ENCODE data around the gene THAP11.

The THAP11 gene

GRCh38 chr16:67820608-67821259, 21.4 kb upstream of the THAP11 start:
- Histone ChIP-seq H3K4me1 (no peaks in the 10 kb centered on the region), H2AFZ (no peak overlapping the region), H3K27ac (no peak overlapping the region), H3K4me2 (ENCODE audit: low read length) (no peak overlapping the region), H3K9ac (no peak overlapping the region), H3K9me3 (ENCODE audit: control insufficient read depth, low read length) (no peaks in the 10 kb centered on the region), H3K79me2 (no peaks in the 10 kb centered on the region), H3K4me3 (ENCODE audit: low read depth, low read length) (no peak overlapping the region), H3K27me3 (ENCODE audit: control insufficient read depth, insufficient read depth, low read length) (no peaks in the 10 kb centered on the region), H3K36me3 (ENCODE audit: control insufficient read depth, insufficient read depth, low read length) (no peaks in the 10 kb centered on the region)
- TF ChIP-seq CTCF (IDR thresholded peaks at IDR 0.05): no peak

- Histone ChIP-seq H3K9me3 (ENCODE audit: control insufficient read depth, low read length) (no peaks in the 10 kb centered on the region), H3K27ac (no peak overlapping the region), H3K9ac (no peak overlapping the region), H3K36me3 (ENCODE audit: control insufficient read depth, insufficient read depth, low read length) (no peaks in the 10 kb centered on the region), H3K4me2 (ENCODE audit: low read length) (no peak overlapping the region), H3K27me3 (ENCODE audit: control insufficient read depth, insufficient read depth, low read length) (no peaks in the 10 kb centered on the region), H2AFZ (no peak overlapping the region), H3K4me1 (no peaks in the 10 kb centered on the region), H3K79me2 (no peaks in the 10 kb centered on the region), H3K4me3 (ENCODE audit: low read depth, low read length) (no peak overlapping the region)
- no peak for TF ChIP-seq CTCF (IDR thresholded peaks at IDR 0.05)
Observed at GRCh38 chr16:67822511-67822910, 19.6 kb upstream of the THAP11 start.

GRCh38 chr16:67825119-67825518, 17.0 kb upstream of the THAP11 start:
- Histone ChIP-seq H3K4me1 (no peaks in the 10 kb centered on the region), H3K4me3 (ENCODE audit: low read depth, low read length) (no peak overlapping the region), H3K9ac (no peak overlapping the region), H3K27ac (no peak overlapping the region), H3K27me3 (ENCODE audit: control insufficient read depth, insufficient read depth, low read length) (no peaks in the 10 kb centered on the region), H3K9me3 (ENCODE audit: control insufficient read depth, low read length) (no peaks in the 10 kb centered on the region), H3K36me3 (ENCODE audit: control insufficient read depth, insufficient read depth, low read length) (no peaks in the 10 kb centered on the region), H3K79me2 (no peaks in the 10 kb centered on the region), H2AFZ (no peak overlapping the region), H3K4me2 (ENCODE audit: low read length) (no peak overlapping the region)
- TF ChIP-seq CTCF (IDR thresholded peaks at IDR 0.05): no peak

DNA sequence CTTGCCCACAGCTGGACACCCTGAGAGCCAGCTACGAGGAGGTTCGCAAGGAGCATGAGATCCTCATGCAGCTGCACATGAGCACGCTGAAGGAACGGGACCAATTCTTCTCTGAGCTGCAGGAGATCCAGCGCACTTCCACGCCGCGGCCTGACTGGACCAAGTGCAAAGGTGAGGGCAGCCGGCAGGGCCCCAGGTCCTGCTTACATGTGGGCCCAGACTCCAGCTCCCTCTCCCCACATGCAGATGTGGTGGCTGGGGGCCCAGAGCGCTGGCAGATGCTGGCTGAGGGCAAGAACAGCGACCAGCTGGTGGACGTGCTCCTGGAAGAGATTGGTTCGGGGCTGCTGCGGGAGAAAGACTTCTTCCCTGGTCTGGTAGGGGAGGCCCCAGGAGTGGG, 16.2 kb upstream of the THAP11 start:
- no peak overlapping the region for H3K4me2 ChIP-seq (ENCODE audit: low read length)
- TF ChIP-seq CTCF (IDR thresholded peaks at IDR 0.05): no peak
- H3K27me3 ChIP-seq (ENCODE audit: control insufficient read depth, insufficient read depth, low read length): no peaks in the 10 kb centered on the region
- H3K4me1 ChIP-seq: no peaks in the 10 kb centered on the region
- H3K4me3 ChIP-seq (ENCODE audit: low read depth, low read length): no peak overlapping the region
- no peaks in the 10 kb centered on the region for H3K9me3 ChIP-seq (ENCODE audit: control insufficient read depth, low read length)
- no peak overlapping the region for H3K27ac ChIP-seq
- H3K36me3 ChIP-seq (ENCODE audit: control insufficient read depth, insufficient read depth, low read length): no peaks in the 10 kb centered on the region
- H3K9ac ChIP-seq: no peak overlapping the region
- no peaks in the 10 kb centered on the region for H3K79me2 ChIP-seq
- H2AFZ ChIP-seq: no peak overlapping the region

DNA sequence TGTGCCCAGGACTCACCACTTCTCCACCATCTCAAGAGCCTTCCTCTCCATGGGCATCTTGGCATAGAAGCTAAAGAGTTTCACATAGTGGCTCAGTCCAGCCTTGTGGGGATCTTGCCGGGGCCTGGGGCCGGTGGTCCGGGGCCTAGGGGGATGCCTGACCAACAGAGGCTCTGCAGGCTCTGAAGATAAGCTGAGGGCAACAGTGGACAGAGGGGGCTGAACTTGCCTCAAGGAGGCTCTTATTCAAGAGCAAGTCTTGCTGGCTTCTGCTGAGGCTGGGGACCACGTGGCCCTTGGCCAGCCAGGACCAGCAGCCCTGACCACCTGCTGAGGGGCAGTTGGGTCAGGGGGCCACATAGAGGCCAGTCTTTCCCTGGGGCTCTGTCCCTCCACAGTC, 13.5 kb upstream of the THAP11 start:
- Histone ChIP-seq H3K4me3 (ENCODE audit: low read depth, low read length) (no peak overlapping the region), H2AFZ (no peak overlapping the region), H3K79me2 (no peaks in the 10 kb centered on the region), H3K4me1 (no peaks in the 10 kb centered on the region), H3K4me2 (ENCODE audit: low read length) (no peak overlapping the region), H3K27ac (no peak overlapping the region), H3K9me3 (ENCODE audit: control insufficient read depth, low read length) (no peaks in the 10 kb centered on the region), H3K27me3 (ENCODE audit: control insufficient read depth, insufficient read depth, low read length) (no peaks in the 10 kb centered on the region), H3K36me3 (ENCODE audit: control insufficient read depth, insufficient read depth, low read length) (no peaks in the 10 kb centered on the region), H3K9ac (no peak overlapping the region)
- TF ChIP-seq CTCF (IDR thresholded peaks at IDR 0.05): no peak
